ENCODE measurements around the gene SYT7.
A peak's percentile ranks its signal among the peaks of the same experiment; 100 is the strongest.

GRCh38 chr11:61578819-61579675 is 1.8 kb downstream of the SYT7 start:
- TF ChIP-seq, protein P1, sequence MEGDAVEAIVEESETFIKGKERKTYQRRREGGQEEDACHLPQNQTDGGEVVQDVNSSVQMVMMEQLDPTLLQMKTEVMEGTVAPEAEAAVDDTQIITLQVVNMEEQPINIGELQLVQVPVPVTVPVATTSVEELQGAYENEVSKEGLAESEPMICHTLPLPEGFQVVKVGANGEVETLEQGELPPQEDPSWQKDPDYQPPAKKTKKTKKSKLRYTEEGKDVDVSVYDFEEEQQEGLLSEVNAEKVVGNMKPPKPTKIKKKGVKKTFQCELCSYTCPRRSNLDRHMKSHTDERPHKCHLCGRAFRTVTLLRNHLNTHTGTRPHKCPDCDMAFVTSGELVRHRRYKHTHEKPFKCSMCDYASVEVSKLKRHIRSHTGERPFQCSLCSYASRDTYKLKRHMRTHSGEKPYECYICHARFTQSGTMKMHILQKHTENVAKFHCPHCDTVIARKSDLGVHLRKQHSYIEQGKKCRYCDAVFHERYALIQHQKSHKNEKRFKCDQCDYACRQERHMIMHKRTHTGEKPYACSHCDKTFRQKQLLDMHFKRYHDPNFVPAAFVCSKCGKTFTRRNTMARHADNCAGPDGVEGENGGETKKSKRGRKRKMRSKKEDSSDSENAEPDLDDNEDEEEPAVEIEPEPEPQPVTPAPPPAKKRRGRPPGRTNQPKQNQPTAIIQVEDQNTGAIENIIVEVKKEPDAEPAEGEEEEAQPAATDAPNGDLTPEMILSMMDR (IDR thresholded peaks at IDR 0.05) = peak; percentile 47
- TF ChIP-seq TCF7L2 (IDR thresholded peaks at IDR 0.05; ENCODE audit: low read depth, low read length) (no peak), SIN3A (IDR thresholded peaks at IDR 0.05; ENCODE audit: borderline replicate concordance, insufficient read depth, low read depth, low read length) (no peak), POLR2AphosphoS5 (IDR thresholded peaks at IDR 0.05; ENCODE audit: low read depth, low read length) (no peak)
